ENCODE data around the gene ABCA5.

The ABCA5 gene, protein sequence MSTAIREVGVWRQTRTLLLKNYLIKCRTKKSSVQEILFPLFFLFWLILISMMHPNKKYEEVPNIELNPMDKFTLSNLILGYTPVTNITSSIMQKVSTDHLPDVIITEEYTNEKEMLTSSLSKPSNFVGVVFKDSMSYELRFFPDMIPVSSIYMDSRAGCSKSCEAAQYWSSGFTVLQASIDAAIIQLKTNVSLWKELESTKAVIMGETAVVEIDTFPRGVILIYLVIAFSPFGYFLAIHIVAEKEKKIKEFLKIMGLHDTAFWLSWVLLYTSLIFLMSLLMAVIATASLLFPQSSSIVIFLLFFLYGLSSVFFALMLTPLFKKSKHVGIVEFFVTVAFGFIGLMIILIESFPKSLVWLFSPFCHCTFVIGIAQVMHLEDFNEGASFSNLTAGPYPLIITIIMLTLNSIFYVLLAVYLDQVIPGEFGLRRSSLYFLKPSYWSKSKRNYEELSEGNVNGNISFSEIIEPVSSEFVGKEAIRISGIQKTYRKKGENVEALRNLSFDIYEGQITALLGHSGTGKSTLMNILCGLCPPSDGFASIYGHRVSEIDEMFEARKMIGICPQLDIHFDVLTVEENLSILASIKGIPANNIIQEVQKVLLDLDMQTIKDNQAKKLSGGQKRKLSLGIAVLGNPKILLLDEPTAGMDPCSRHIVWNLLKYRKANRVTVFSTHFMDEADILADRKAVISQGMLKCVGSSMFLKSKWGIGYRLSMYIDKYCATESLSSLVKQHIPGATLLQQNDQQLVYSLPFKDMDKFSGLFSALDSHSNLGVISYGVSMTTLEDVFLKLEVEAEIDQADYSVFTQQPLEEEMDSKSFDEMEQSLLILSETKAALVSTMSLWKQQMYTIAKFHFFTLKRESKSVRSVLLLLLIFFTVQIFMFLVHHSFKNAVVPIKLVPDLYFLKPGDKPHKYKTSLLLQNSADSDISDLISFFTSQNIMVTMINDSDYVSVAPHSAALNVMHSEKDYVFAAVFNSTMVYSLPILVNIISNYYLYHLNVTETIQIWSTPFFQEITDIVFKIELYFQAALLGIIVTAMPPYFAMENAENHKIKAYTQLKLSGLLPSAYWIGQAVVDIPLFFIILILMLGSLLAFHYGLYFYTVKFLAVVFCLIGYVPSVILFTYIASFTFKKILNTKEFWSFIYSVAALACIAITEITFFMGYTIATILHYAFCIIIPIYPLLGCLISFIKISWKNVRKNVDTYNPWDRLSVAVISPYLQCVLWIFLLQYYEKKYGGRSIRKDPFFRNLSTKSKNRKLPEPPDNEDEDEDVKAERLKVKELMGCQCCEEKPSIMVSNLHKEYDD (N-terminal part only)

DNA sequence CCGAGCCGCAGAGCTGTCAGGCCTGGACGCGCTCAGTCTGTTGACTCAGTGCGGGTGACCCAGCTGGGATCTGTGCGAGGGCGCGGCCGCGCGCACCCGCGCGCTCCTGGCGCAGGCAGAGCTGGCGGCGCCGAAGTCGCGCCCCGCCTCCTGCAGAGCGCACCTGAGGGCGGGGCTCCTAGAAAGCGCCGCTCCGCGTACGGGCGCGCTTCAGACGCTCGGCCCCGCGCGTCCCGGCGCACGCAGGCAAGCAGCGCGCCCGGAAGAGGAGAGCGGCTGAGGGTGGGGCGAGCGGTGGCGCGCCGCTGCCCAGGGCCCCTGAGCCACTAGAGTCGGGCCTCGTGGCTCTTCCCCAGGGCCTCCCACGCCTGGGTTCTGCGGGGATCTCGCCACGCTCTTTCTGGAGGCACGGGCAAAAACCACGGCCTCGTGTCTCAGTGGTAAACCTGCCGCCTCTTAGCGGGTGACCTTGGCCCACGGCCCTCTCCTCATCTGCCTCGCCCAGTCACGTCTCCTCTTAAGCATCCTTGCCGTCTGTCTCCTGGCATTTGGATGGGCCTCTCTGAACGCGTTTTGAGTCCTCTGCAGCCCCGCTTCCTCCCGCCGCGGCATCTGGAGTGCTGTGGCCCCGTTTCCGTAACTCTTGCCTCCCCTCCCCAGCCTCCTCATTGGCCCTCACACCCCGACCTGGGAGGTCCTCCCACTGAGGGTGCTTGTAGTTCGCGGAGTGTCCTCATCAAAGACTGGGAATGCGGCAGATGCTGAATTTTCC, at the start of gene ABCA5:
TSS of gene ABCA5 (minus strand) at position 74 of the 772 bp plus-strand sequence. CDS start 12,718 bp downstream, outside the sequence.
- DNase-seq = peak in 54 of 56 donors; percentile 13 to 87 (median 68)

DNA sequence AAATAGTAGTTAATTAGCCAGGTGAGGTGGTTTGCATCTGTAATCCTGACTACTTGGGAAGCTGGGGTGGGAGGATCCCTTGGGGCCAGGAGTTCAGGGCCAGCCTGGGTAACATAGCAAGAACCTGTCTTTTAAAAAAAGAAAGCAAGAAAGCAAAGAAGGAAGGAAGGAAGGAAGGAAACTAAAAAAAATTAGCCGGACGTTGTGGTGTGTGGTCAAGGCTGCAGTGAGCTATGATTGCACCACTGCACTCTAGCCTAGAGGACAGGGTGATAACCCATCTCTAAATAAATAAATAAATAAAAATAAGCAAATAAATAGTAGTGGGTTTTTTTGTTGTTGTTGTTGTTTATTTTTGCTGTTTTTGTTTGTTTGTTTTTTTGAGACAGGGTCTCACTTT, 48.3 kb upstream of the ABCA5 start:
- DNase-seq = no peak

DNA sequence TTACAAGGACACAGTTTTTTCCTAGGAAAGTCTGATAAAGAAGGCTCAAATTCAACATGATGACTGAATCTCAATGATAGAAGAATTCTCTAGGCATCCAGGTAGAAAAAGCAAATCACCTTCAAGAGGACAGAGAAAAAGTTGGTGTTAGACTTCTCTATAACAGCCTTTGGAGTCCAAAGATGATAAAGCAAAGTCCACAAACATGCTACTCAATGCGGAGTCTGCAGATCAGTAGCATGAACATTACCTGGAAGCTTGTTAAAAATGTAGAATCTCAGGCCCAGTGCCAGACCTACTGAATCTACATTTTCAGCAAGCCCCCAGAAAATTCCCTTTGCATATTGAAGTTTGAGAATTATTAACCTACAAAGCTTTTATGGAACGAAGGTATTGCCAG, 46.1 kb upstream of the ABCA5 start:
- no peak for DNase-seq

DNA sequence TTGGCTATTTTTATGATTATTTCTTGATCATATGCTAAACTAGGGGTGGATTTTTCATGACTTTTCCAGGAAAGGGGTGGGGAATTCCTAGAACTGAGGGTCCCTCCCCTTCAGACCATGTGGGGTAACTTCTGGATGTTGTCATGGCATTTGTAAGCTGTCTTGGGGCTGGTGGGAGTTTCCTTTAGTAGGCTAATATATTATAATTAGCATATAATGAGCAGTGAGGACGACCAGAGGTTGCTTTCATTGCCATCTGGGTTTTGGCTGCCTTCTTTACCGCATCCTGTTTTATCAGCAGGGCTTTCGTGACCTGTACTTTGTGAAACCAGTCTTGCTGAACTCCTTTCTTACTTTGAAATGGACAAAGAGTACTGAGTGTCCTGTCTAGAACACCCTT, 40.4 kb upstream of the ABCA5 start:
- DNase-seq = no peak

DNA sequence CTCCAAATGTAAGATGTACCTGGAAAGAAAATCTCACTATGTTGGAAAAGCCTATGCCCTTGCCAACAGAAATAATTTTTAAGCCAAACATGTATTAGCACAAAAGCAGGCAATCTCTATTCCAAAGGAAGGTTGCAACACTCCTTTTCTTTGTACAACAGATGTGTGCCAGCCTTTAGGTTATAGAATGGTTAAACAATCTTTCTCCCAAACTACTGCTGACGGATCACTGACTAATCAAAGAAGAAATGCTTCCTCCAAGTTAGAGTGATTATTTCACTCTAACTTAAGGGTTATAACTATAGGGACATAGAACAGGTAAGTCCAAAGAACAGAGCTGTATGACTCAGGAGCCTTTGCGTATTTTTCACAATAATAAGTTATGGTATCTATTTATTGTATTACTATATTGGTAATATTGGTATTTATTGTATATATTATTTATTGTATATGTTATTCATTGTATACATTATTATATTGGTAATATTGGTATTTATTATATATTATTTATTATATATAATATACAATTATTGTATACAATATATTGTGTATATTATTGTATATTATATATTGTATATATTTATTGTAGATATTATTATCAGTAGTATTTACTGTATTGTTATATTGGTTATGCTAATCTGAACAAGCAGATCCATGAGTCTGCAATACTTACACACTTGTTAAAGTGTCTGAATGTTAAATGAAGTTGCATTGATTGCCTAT, 36.7 kb upstream of the ABCA5 start:
- DNase-seq = no peak

DNA sequence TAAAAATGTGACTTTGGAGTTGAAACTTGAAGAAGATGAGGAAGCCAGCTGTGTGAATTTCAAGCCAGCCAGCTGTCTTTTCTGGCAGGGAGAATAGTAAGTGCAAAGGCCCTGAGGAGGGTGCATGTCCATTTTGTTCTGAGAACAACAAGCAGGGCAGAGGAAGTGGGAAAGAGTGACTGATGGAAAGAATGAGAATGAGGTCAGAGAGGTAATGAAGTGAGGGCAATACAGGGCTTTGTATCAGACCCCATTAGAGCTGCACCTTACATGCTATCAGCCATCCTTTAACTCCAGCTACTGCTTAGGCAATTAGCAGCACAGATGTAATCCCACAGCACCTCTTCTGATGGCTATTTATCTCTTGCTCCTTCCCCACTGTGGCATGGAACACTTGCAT, 34.2 kb upstream of the ABCA5 start:
- DNase-seq = no peak

DNA sequence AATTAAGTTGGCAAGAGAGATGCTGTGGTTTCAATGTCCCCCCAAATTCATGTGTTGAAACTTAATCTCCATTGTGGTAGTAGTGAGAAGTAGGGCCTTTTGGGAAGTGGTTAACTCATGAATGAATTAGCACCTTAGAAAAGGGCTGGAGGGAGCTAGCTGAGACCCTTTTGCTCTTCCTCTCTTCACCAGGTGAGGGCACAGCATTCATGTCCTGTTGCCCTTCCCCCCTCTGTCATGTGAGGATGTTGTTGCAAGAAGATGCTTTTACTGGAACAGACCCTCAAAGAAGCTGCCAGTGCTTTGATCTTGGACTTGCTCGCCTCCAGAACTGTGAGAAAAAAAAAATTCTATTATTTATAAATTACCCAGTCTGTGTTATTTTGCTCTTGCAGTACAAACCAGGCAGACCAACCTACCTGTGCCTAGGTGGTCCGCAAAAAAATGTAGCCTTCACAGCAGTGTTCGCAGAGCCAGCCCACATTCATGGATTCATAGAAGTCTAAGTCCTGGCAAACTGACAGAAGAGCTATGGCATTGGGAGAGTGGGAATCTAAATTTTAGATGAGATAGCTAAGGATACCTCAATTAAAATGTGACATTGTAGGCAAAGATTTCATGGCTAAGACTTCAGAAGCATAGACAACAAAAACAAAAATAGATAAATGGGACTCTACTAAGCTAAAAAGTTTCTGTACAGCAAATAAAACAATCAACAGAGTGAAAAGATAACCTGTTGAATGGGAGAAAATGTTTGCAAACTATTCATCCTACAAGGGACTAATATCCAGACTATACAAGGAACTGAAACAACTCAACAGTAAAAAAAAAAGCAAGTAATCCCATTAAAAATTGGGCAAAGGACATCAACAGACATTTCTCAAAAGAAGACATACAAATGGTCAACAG, 32.0 kb upstream of the ABCA5 start:
- no peak for DNase-seq

DNA sequence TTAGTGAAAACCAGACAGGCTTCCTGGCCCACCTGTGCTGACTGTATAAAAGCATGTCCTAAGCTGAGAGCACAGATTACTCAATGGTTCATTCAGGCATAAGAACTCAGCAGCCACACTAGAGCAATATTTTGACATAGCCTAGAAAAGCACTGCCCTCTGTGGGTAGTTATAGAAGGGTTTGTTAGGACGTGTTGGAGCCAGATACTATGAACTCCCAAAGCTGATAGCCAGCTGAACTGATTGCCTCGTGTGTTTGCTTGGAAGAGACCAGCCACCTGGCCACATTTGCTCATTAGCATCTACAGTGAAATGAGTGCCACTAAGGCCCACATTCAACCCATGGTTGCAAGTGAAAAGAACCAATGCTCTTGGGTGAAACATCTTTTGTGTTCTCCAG, 30.8 kb upstream of the ABCA5 start:
- DNase-seq = no peak

DNA sequence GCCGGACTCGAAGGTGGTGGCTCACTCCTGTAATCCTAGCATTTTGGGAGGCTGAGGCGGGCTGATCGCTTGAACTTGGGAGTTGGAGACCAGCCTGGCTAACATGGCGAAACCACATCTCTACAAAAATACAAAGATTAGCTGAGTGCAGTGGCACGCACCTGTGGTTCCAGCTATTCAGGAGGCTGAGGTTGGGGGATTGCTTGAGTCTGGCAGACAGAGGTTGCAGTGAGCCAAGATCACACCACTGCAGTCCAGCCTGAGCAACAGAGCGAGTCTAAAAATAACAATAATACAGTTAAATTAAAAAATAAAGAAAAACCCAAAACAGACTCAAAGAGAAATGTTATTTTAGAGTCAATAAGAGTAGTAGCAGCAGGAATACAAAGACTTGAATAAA, 29.7 kb upstream of the ABCA5 start:
- DNase-seq = no peak

DNA sequence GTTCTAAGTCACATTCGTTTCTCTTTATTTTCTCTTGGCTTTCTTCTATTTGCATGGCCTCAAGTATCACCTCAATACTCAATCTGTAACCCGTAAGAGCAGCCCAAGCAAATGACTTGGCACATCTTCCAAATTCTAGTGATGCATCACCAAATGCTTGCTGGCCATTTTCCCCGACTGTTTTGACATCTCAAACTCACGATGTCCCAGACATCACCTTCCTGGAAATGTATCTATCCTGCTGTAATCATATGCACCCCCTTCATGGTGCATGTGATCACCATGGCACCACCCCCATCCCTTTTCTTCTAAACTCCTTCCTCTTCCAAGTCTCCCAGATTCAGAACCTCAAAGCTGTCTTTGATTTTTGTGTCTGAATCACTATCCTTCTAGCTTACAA, 24.0 kb upstream of the ABCA5 start:
- no peak for DNase-seq

DNA sequence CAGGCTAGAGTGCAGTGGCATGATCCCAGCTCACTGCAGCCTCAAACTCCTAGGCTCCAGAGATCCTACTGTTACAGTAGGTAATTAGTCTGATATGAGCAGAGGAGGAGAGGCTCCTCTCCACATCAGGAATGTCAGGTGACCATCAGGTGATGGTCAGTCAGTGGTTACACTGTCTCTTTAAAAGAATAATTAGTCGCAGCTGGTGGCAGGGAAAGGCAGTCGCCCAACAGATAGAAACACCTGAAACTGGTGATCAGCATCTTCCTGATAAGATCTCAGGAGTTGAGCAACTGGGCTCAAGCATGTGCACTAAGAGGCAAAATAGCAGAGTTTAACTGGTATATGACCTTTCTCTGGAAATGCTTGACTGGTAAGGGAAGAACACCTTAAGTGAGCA, 21.5 kb upstream of the ABCA5 start:
- DNase-seq = no peak

DNA sequence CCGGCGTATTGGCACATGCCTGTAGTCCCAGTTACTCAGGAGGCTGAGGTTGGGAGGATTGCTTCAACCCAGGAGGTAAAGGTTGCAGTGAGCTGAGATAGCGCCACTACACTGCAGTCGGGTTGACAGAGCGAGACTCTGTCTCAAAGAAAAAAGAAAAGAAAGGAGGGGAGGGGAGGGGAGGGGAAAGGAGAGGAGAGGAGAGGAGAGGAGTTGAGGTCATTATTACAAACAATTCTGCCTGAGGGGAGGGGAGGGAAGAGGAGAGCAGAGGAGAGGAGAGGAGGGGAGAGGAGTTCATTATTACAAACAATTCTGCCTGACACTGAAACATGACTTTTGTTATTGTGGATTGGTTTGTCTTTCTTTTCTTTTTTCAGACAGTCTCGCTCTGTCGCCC, 19.8 kb upstream of the ABCA5 start:
- no peak for DNase-seq

DNA sequence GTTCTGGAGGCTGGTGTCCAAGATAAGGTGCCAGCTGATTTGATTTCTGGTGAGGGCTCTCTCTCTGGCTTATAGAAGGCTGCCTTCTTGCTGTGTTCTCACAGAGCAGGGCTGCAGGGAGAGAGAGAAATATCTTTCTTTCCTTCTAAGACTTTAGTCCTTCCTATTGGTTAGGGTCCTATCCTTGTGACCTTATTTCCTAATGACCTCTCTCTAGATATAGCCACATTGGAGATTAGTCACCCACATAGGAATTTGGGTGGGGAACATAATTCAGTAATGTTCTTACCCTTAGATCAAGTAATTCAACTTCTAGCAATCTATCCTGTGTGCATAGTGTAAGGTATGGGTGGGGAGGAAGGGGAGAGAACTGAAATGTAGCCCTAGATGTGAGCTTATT, 18.0 kb upstream of the ABCA5 start:
- DNase-seq = no peak

DNA sequence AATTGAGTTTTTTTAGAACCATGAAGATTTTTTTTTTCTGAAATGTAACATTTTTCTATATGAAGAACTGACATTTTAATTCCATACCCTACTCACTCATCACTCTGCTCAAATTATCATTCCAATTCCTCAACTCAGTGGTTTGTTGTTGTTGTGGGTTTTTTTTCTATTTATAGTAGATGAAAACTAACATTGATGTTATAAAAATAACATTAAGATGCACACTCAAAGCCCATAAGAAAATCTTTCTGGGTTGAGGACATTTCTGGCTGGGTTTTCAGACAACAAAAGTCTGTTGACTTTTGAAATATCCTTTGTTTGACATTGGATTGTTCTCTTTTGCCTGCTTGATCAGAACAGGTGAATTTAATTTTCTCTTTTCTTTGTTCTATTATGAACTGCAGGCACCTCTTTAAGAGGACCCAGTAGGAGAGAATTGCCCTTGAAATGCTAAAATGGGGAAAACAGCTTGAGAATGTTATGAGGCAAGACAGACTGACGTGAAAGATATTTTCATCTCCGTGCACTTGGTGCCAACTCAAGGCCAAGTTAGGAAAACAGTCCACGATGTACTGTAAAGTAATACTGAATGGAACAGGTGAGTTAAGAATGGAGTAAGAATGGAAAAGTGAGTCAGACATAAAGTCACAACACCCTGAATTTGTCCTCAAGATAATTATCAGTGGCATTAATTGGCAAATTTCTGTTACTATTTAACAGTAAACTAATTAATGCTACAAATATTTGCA, 16.1 kb upstream of the ABCA5 start:
- DNase-seq = no peak

DNA sequence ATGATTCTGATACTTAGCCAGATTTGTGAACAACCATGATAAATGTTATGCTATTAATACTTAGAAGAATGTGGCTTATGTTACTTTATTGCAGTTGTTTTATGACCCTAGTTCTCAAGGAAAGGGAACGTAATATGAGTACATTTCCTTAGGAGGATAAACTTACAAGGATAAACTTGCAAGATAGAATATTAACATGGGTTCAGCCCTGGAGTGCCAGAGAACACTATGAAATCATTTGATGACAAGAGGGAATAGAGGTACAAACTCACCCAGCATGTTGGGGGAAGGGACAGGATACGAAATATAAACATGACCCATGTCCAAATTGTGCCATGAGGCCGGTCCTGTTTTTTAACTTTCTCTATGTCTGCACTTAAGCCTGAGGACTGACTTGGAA, 13.0 kb upstream of the ABCA5 start:
- no peak for DNase-seq

DNA sequence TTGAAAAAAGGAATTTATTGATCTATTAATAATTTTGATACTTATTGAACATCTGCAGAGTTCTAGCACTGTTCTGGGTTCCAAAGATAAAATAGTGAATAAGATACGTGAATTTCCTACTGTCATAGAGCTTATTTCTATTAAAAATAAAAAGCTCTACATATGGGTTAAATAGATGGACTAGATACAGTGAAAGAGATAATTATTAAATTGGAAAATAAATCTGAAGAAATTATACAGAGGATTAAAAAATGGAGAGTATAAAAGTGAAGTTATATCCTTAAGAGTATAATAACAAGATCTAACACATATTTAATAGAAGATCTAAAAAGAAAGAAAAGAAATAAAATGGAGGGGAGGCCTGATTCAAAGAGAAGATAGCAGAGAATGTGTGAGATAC, 10.1 kb upstream of the ABCA5 start:
- no peak for DNase-seq

DNA sequence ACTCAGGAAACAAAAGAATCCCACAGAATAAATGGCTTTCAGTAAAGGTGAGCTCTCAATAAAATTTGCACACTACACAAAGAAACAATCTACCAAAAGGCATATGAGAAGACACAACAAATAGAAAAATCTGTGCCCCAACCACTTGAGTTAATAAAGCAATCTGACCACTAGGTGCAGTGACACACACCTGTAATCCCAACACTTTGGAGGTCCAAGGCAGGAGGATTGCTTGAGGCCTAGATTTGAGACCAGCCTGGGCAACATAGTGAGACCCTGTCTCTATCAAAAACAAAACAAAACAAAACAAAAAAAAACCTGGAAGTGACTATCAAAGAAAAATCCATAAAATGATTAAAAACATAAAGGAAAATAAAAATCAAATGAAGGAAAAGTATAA, 9.6 kb upstream of the ABCA5 start:
- DNase-seq = no peak

DNA sequence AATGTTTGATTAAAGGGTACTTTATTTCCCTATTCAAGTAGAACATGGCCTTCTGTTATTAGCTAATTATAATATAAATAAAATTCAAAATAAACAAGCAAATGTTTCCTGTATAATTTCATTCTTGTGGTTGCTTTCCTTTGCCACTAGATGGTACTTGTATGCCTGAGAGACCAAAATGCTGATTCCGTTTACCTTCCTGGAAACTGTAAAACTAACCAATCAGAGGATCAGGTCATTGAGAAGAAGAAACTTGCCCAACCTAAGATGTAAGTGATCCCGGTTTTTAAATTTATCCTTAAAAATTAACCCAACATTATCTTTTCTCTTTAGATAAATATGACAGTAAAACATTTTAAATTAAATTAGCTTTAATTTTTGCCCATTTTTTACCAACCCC, 8.1 kb upstream of the ABCA5 start:
- no peak for DNase-seq

Data from nucleus accumbens (tissue), 56 donors.